Parathyroid adenoma (tissue), 2 donors: ENCODE results near the gene CYP26C1.

Experiments
- H2AFZ ChIP-seq: fragments of 300-600 bp; sonication (generic); one replicate; pipeline ENCODE4 v1.7.0; 2017; ENCODE audit warnings: antibody characterized with exemption, mild to moderate bottlenecking
- H3K27ac ChIP-seq: fragments of 300-600 bp; sonication (generic); one replicate; pipeline ENCODE4 v1.7.0; 2017
- H3K27me3 ChIP-seq: fragments of 300-600 bp; sonication (generic); one replicate; pipeline ENCODE4 v1.7.0; 2017; ENCODE audit warnings: low read length; ENCODE audit not compliant: control insufficient read depth, insufficient read depth
- H3K36me3 ChIP-seq: fragments of 300-600 bp; sonication (generic); one replicate; pipeline ENCODE4 v1.7.0; 2017; ENCODE audit warnings: low read length; ENCODE audit not compliant: control insufficient read depth, insufficient read depth
- H3K4me1 ChIP-seq: fragments of 300-600 bp; sonication (generic); one replicate; pipeline ENCODE4 v1.7.0; 2017; ENCODE audit warnings: control low read depth
- H3K4me2 ChIP-seq: fragments of 300-600 bp; sonication (generic); one replicate; pipeline ENCODE4 v1.7.0; 2017; ENCODE audit warnings: low read length
- H3K4me3 ChIP-seq: fragments of 300-600 bp; sonication (generic); one replicate; pipeline ENCODE4 v1.7.0; 2017; ENCODE audit warnings: low read depth, low read length
- H3K79me2 ChIP-seq: fragments of 300-600 bp; sonication (generic); one replicate; pipeline ENCODE4 v1.7.0; 2017; ENCODE audit warnings: control low read depth
- H3K9ac ChIP-seq: fragments of 300-600 bp; sonication (generic); one replicate; pipeline ENCODE4 v1.7.0; 2017; ENCODE audit warnings: mild to moderate bottlenecking
- H3K9me3 ChIP-seq: fragments of 300-600 bp; sonication (generic); one replicate; pipeline ENCODE4 v1.7.0; 2017; ENCODE audit warnings: low read length; ENCODE audit not compliant: control insufficient read depth
- TF ChIP-seq, protein P1 (sequence below): fragments of 300-600 bp; sonication (generic); IDR thresholded peaks from one replicate; pipeline ENCODE4 v1.7.0; 2017; ENCODE audit warnings: antibody characterized with exemption, mild to moderate bottlenecking
- donor health status: primary hyperparathyroidism.

The CYP26C1 gene

DNA sequence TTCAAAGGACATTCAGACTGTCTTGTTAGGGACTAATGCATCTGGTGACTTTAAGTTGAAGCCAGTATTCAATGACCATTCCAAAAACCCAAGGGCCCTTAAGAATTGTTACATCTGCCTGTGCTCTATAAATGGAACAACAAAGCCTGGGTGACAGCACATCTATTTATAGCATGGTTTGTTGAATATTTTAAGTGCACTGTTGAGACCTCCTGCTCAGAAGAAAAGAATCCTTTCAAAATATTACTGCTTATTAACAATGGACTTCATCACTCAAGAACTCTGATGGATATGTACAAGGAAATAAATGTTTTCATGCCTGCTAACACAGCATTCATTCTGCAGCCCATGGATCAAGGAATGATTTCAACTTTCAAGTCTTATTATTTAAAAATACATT, 33.1 kb upstream of the CYP26C1 start:
- H3K27me3 ChIP-seq: no peaks in the 10 kb centered on the region
- no peaks in the 10 kb centered on the region for H3K9me3 ChIP-seq
- H3K4me1 ChIP-seq: no peaks in the 10 kb centered on the region
- TF ChIP-seq, protein P1, sequence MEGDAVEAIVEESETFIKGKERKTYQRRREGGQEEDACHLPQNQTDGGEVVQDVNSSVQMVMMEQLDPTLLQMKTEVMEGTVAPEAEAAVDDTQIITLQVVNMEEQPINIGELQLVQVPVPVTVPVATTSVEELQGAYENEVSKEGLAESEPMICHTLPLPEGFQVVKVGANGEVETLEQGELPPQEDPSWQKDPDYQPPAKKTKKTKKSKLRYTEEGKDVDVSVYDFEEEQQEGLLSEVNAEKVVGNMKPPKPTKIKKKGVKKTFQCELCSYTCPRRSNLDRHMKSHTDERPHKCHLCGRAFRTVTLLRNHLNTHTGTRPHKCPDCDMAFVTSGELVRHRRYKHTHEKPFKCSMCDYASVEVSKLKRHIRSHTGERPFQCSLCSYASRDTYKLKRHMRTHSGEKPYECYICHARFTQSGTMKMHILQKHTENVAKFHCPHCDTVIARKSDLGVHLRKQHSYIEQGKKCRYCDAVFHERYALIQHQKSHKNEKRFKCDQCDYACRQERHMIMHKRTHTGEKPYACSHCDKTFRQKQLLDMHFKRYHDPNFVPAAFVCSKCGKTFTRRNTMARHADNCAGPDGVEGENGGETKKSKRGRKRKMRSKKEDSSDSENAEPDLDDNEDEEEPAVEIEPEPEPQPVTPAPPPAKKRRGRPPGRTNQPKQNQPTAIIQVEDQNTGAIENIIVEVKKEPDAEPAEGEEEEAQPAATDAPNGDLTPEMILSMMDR: no peak
- no peak overlapping the region for H3K27ac ChIP-seq
- no peak overlapping the region for H2AFZ ChIP-seq
- no peak overlapping the region for H3K4me3 ChIP-seq
- H3K9ac ChIP-seq: no peak overlapping the region
- H3K36me3 ChIP-seq: no peaks in the 10 kb centered on the region
- no peaks in the 10 kb centered on the region for H3K79me2 ChIP-seq
- no peak overlapping the region for H3K4me2 ChIP-seq

DNA sequence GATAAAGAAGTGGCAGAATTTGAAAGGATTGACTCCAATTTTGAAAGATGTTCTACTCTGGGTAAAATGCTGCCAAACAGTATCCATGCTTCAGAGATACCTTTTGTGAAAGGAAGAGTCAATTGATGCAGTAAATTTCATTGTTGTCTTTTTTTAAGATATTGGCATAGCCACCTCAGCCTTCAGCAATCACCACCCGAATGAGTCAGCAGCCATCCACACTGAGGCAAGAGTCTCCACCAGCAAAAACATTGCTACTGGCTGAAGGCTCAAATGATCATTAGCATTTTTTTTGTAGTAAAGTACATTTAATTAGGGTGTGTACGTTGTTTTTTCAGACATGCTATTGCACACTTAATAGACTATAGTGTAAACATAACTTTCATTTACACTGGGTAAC, 31.7 kb upstream of the CYP26C1 start:
- no peaks in the 10 kb centered on the region for H3K9me3 ChIP-seq
- H3K4me1 ChIP-seq: no peaks in the 10 kb centered on the region
- no peak overlapping the region for H3K4me3 ChIP-seq
- H3K4me2 ChIP-seq: no peak overlapping the region
- TF ChIP-seq, protein P1: no peak
- H3K79me2 ChIP-seq: no peaks in the 10 kb centered on the region
- H3K36me3 ChIP-seq: no peaks in the 10 kb centered on the region
- no peaks in the 10 kb centered on the region for H3K27me3 ChIP-seq
- no peak overlapping the region for H3K9ac ChIP-seq
- H3K27ac ChIP-seq: no peak overlapping the region
- H2AFZ ChIP-seq: no peak overlapping the region

DNA sequence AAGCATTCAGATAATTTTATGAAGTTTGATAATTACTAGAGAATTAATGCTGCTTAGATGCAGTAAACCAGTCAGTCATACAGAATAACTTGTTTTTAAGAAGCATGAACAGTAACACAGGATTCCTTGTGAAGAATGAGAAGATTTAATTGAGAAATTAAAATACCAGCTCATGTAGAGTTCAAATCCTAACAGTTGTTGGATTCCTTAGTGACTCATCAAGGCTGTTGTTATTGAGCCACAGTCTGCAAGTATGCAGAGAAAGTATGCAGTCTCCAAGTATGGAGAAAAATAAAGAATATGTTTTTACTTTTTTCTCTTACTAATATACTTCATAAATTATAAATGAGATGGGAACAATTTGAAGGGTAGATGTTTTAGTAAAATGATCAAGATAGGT, 30.2 kb upstream of the CYP26C1 start:
- no peak overlapping the region for H3K4me3 ChIP-seq
- no peaks in the 10 kb centered on the region for H3K4me1 ChIP-seq
- no peaks in the 10 kb centered on the region for H3K79me2 ChIP-seq
- TF ChIP-seq, protein P1: no peak
- H3K27ac ChIP-seq: no peak overlapping the region
- no peak overlapping the region for H3K9ac ChIP-seq
- H2AFZ ChIP-seq: no peak overlapping the region
- no peaks in the 10 kb centered on the region for H3K27me3 ChIP-seq
- H3K9me3 ChIP-seq: no peaks in the 10 kb centered on the region
- H3K4me2 ChIP-seq: no peak overlapping the region
- H3K36me3 ChIP-seq: no peaks in the 10 kb centered on the region

DNA sequence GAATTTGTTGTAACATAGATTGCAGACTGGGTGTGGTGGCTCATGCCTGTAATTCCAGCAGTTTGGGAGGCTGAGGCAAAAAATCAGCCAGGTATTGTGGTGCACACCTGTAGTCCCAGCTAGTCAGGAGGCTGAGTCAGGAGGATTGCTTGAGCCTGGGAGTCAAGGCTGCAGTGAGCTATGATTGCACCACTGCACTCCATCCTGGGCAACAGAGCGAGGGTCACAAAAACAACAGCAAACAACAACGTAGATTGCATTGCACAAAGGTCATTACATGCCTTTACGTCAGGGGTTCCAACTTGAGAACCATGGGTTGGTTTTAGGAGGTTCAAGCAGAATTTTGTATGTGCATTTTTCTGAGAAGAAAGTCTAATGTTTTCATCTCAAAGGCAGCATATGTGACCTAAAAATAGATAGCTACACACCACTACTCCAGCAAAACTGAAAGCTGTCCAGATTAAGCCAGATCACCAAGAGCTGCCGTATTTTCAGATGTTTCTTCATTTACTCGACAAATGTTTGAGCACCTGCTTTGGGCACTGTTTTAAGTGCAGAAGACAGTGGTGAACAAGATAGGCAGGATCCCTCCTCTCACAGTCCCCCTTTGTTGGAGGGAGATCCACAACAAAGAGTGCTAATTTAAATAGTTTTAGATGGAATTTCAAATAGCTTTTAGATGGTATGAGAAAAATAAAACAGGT, 28.3 kb upstream of the CYP26C1 start:
- Histone ChIP-seq H3K27ac (no peak overlapping the region), H3K4me3 (no peak overlapping the region), H2AFZ (no peak overlapping the region), H3K79me2 (no peaks in the 10 kb centered on the region), H3K27me3 (no peaks in the 10 kb centered on the region), H3K4me2 (no peak overlapping the region), H3K9me3 (no peaks in the 10 kb centered on the region), H3K4me1 (no peaks in the 10 kb centered on the region), H3K9ac (no peak overlapping the region), H3K36me3 (no peaks in the 10 kb centered on the region)
- TF ChIP-seq, protein P1: no peak

DNA sequence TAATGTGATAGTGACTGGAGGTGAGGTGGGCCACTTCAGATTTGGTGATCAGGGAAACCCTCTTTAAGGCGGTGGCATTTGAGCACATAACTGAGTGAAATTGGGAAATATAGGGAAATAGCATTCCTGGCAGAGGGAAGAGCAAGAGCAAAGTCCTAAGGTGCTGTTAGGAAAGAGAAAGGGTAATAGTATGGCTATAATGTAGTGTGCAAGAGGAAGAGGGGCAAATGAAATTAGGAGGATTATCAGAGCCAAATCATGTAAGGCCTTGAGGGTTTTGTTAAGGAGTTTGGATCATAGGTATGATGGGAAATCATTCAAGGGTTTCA, 27.8 kb upstream of the CYP26C1 start:
- Histone ChIP-seq H3K79me2 (no peaks in the 10 kb centered on the region), H3K4me1 (no peaks in the 10 kb centered on the region), H3K36me3 (no peaks in the 10 kb centered on the region), H3K27me3 (no peaks in the 10 kb centered on the region), H3K9me3 (no peaks in the 10 kb centered on the region), H3K9ac (no peak overlapping the region), H3K4me3 (no peak overlapping the region), H3K4me2 (no peak overlapping the region), H2AFZ (no peak overlapping the region), H3K27ac (no peak overlapping the region)
- TF ChIP-seq, protein P1: no peak
